Smooth muscle cell (in vitro differentiated cells): Measurements from ENCODE around the gene QRICH2. TPM values are rescaled to one million over a fixed set of nuclear protein-coding genes. Genes with fewer than 3 reads are reported as not detected.

Experiments used
- DNase-seq: peaks from one replicate; lab custom pipeline; 2025; ENCODE audit not compliant: unreplicated experiment; lab: John Stamatoyannopoulos, UW
- H2AFZ ChIP-seq: fragments of 200-600 bp; sonication (generic); 2 replicates; pipeline ENCODE4 v1.6.0; 2016; ENCODE audit warnings: antibody characterized with exemption, low read depth, mild to moderate bottlenecking
- H3F3A ChIP-seq: fragments of 200-600 bp; sonication (generic); 2 replicates; pipeline ENCODE4 v1.6.0; 2017; ENCODE audit warnings: antibody characterized with exemption, low read depth
- H3K27ac ChIP-seq: fragments of 200-600 bp; sonication (generic); 2 replicates; pipeline ENCODE4 v1.5.1; 2016; ENCODE audit warnings: low read depth, mild to moderate bottlenecking
- H3K27me3 ChIP-seq: fragments of 200-600 bp; sonication (generic); 2 replicates; pipeline ENCODE4 v1.6.1; 2016; ENCODE audit warnings: low read depth, mild to moderate bottlenecking
- H3K36me3 ChIP-seq: fragments of 200-600 bp; sonication (generic); 2 replicates; pipeline ENCODE4 v1.5.1; 2016; ENCODE audit warnings: low read depth
- H3K4me1 ChIP-seq: fragments of 200-600 bp; sonication (generic); 2 replicates; pipeline ENCODE4 v1.5.1; 2016; ENCODE audit warnings: low read depth
- H3K4me2 ChIP-seq: fragments of 200-600 bp; sonication (generic); 2 replicates; pipeline ENCODE4 v1.6.0; 2016; ENCODE audit warnings: mild to moderate bottlenecking
- H3K4me3 ChIP-seq: fragments of 200-600 bp; sonication (generic); 2 replicates; pipeline ENCODE4 v1.5.1; 2016; ENCODE audit warnings: mild to moderate bottlenecking
- H3K79me2 ChIP-seq: fragments of 200-600 bp; sonication (generic); 2 replicates; pipeline ENCODE4 v1.6.0; 2016; ENCODE audit warnings: low read depth, mild to moderate bottlenecking
- H3K9ac ChIP-seq: fragments of 200-600 bp; sonication (generic); 2 replicates; pipeline ENCODE4 v1.6.0; 2016; ENCODE audit warnings: low read depth
- H3K9me3 ChIP-seq: fragments of 200-600 bp; sonication (generic); replicated peaks from 2 replicates; pipeline ENCODE4 v1.5.1; 2016; ENCODE audit warnings: low read depth
- H4K20me1 ChIP-seq: fragments of 200-600 bp; sonication (generic); 2 replicates; pipeline ENCODE4 v1.6.0; 2016; ENCODE audit warnings: low read depth
- CTCF ChIP-seq: fragments of 200-600 bp; sonication (generic); IDR thresholded peaks from 2 replicates; pipeline ENCODE4 v1.5.1; 2017; ENCODE audit warnings: borderline replicate concordance, mild to moderate bottlenecking, antibody characterized with exemption; ENCODE audit not compliant: insufficient read depth, poor library complexity, severe bottlenecking
- WGBS: methylation state at CpG from one replicate; pipeline ENCODE4 v1.1.7; 2016; ENCODE audit warnings: low lambda C conversion rate; 5-methylcytosine and 5-hydroxymethylcytosine counted together
- polyA plus RNA-seq: library from polyadenylated mRNA; unstranded; fragments of >200 nt; fragmentation: Nextera tagmentation; extraction: Ambion mirVana; gene quantifications from 2 replicates; pipeline ENCODE4 v1.2.1, GENCODE V29; 2016
- total RNA-seq: library from RNA; depleted of rRNA; stranded (reverse); fragments of >200 nt; gene quantifications from 2 replicates; pipeline ENCODE4 v1.2.3, GENCODE V29; 2014

Gene QRICH2
- total and polyA plus RNA-seq, 2 experiments from 2014 or later, result 1.2 to 1.5 TPM

- WGBS, result 100% methylated on average over 3 of the region's 3 CpGs
- H3K4me2 ChIP-seq, result no peak overlapping the region
- H3K27me3 ChIP-seq, result no peaks in the 10 kb centered on the region
- no peak overlapping the region for H2AFZ ChIP-seq
- H4K20me1 ChIP-seq, result no peaks in the 10 kb centered on the region
- H3K36me3 ChIP-seq, result no peaks in the 10 kb centered on the region
- no peak for TF ChIP-seq CTCF
- H3K4me3 ChIP-seq, result no peak overlapping the region
- no peak for DNase-seq
- no peaks in the 10 kb centered on the region for H3K4me1 ChIP-seq
- H3K9me3 ChIP-seq, result no peaks in the 10 kb centered on the region
- no peak overlapping the region for H3K27ac ChIP-seq
- no peaks in the 10 kb centered on the region for H3F3A ChIP-seq
- H3K9ac ChIP-seq, result no peak overlapping the region
- H3K79me2 ChIP-seq, result no peaks in the 10 kb centered on the region
These were observed 10.6 kb downstream of the QRICH2 start for GRCh38 chr17:76297436-76297835.

GRCh38 chr17:76296889-76297288 is 11.2 kb downstream of the QRICH2 start:
- H3K4me2 ChIP-seq, result no peak overlapping the region
- no peaks in the 10 kb centered on the region for H3F3A ChIP-seq
- H3K4me3 ChIP-seq, result no peak overlapping the region
- no peak overlapping the region for H3K27ac ChIP-seq
- WGBS, result 98% methylated on average over 5 of the region's 5 CpGs
- H2AFZ ChIP-seq, result no peak overlapping the region
- H3K9ac ChIP-seq, result no peak overlapping the region
- H3K4me1 ChIP-seq, result no peaks in the 10 kb centered on the region
- H3K36me3 ChIP-seq, result no peaks in the 10 kb centered on the region
- DNase-seq, result no peak
- H3K9me3 ChIP-seq, result no peaks in the 10 kb centered on the region
- TF ChIP-seq CTCF, result no peak
- no peaks in the 10 kb centered on the region for H4K20me1 ChIP-seq
- no peaks in the 10 kb centered on the region for H3K27me3 ChIP-seq
- no peaks in the 10 kb centered on the region for H3K79me2 ChIP-seq

- Histone ChIP-seq H3K9ac (no peak overlapping the region), H4K20me1 (no peaks in the 10 kb centered on the region), H3K4me1 (no peaks in the 10 kb centered on the region), H3K4me3 (no peak overlapping the region), H3K36me3 (no peaks in the 10 kb centered on the region), H3K27ac (no peak overlapping the region), H3F3A (no peaks in the 10 kb centered on the region), H3K9me3 (no peaks in the 10 kb centered on the region), H3K4me2 (no peak overlapping the region), H3K27me3 (no peaks in the 10 kb centered on the region), H3K79me2 (no peaks in the 10 kb centered on the region), H2AFZ (no peak overlapping the region)
- DNase-seq, result no peak
- 69% methylated on average over 4 of the region's 4 CpGs for WGBS
- no peak for TF ChIP-seq CTCF
These were observed 11.9 kb downstream of the QRICH2 start for GRCh38 chr17:76296186-76296585.

- TF ChIP-seq CTCF, result no peak
- H3K9ac ChIP-seq, result no peak overlapping the region
- DNase-seq, result no peak
These were observed 15.0 kb downstream of the QRICH2 start for GRCh38 chr17:76293106-76293505.

More at GRCh38 chr17:76293106-76293505, 15.0 kb downstream of the QRICH2 start:
- H3K4me3 ChIP-seq, result no peak overlapping the region
- H3K4me2 ChIP-seq, result no peak overlapping the region
- 90% methylated on average over 7 of the region's 7 CpGs for WGBS
- H3K79me2 ChIP-seq, result no peaks in the 10 kb centered on the region
- H3K36me3 ChIP-seq, result no peaks in the 10 kb centered on the region
- H3F3A ChIP-seq, result no peaks in the 10 kb centered on the region
- no peaks in the 10 kb centered on the region for H4K20me1 ChIP-seq
- no peak overlapping the region for H3K27ac ChIP-seq
- no peak overlapping the region for H2AFZ ChIP-seq
- H3K4me1 ChIP-seq, result no peaks in the 10 kb centered on the region
- no peaks in the 10 kb centered on the region for H3K9me3 ChIP-seq
- no peaks in the 10 kb centered on the region for H3K27me3 ChIP-seq
